OCI-M2 (cell line): Measurements from ENCODE around the gene TMTC1.
"Not testable (repeated sequence)": the region's sequence is repeated elsewhere in the genome, so short reads cannot be mapped to it uniquely, and the experiment has no call there.

Experiments used
- DNase-seq: peaks from one replicate; lab custom pipeline; 2025; ENCODE audit not compliant: unreplicated experiment; lab: John Stamatoyannopoulos, UW

Gene TMTC1

GRCh38 chr12:29783773-29784666 lies at the start of gene TMTC1:
Gene TMTC1 (minus strand): TSS chr12:29783942. CDS start chr12:29783751, 191 bp downstream.
- DNase-seq, result no peak

- no peak for DNase-seq
Observed at GRCh38 chr12:29831173-29831572, 47.4 kb upstream of the TMTC1 start.

- no peak for DNase-seq
Observed at GRCh38 chr12:29830391-29830790, 46.6 kb upstream of the TMTC1 start.

GRCh38 chr12:29818916-29819623 lies 35.3 kb upstream of the TMTC1 start:
- DNase-seq, result no peak

- DNase-seq, result no peak
Observed at GRCh38 chr12:29816874-29817725, 33.4 kb upstream of the TMTC1 start.

- DNase-seq, result not testable (repeated sequence)
Observed at GRCh38 chr12:29809616-29810361, 26.0 kb upstream of the TMTC1 start.

GRCh38 chr12:29807129-29807528 lies 23.4 kb upstream of the TMTC1 start:
- no peak for DNase-seq

- no peak for DNase-seq
Observed at GRCh38 chr12:29804019-29804418, 20.3 kb upstream of the TMTC1 start.

GRCh38 chr12:29799591-29799990 lies 15.8 kb upstream of the TMTC1 start:
- no peak for DNase-seq

- DNase-seq, result no peak
Observed at GRCh38 chr12:29797565-29798355, 14.0 kb upstream of the TMTC1 start.

GRCh38 chr12:29796823-29797263 lies 13.1 kb upstream of the TMTC1 start:
- DNase-seq, result no peak

- no peak for DNase-seq
Observed at GRCh38 chr12:29795715-29796114, 12.0 kb upstream of the TMTC1 start.

- DNase-seq, result no peak
Observed at GRCh38 chr12:29794862-29795261, 11.1 kb upstream of the TMTC1 start.

- DNase-seq, result no peak
Observed at GRCh38 chr12:29792853-29793252, 9.1 kb upstream of the TMTC1 start.

GRCh38 chr12:29792132-29792531 lies 8.4 kb upstream of the TMTC1 start:
- DNase-seq, result no peak

GRCh38 chr12:29782871-29783772 lies 620 bp downstream of the TMTC1 start:
- DNase-seq, result no peak

GRCh38 chr12:29782285-29782870 lies 1.4 kb downstream of the TMTC1 start:
- no peak for DNase-seq

- no peak for DNase-seq
Observed at GRCh38 chr12:29781705-29782266, 2.0 kb downstream of the TMTC1 start.
